ENCODE data around the gene NKD1. TPM values are rescaled to one million over a fixed set of nuclear protein-coding genes. Genes with fewer than 3 reads are reported as not detected.

The NKD1 gene
- total and polyA plus RNA-seq, 2 of the 8 experiments (the other 6 are each of a cell fraction or from before 2014, with no cell fraction given): 0.70 to 4.5 TPM

DNA sequence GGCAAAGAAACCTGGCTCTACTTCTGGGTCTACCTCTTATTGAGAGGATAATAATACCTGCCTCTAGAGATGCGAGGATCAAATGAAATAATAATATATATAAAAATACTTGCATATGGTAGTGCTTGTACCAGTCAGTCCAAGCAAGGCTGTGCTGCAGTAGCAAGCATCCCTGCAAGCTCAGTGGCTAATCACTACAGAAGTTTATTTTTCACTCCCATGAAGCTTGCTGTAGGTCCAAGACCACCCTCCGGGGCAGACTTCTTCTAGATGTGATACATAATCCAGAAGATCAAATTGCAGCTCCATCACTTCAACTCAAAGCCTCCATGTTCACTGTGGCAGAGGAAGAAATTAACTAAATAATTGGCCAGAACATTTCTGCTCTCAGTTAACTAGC lies 48.9 kb upstream of the NKD1 start (continued):
- TF ChIP-seq BRCA1 (IDR thresholded peaks at IDR 0.05; ENCODE audit: low read depth, low read length) (no peak), TAF1 (IDR thresholded peaks at IDR 0.05; ENCODE audit: low read depth, low read length) (no peak)

Data from H1 (cell line).